IMR-90 (cell line): ENCODE measurements around the gene TECTA. TPM values are rescaled to one million over a fixed set of nuclear protein-coding genes. Genes with fewer than 3 reads are reported as not detected.

Experiments used
- ATAC-seq: fragments of 200-7000 bp; cut with Tn5 transposase; 2 replicates; pipeline ENCODE4 v1.9.1; 2020; ENCODE audit warnings: low read depth, mild to moderate bottlenecking, moderate library complexity
- BruUV-seq: library from RNA; stranded (reverse); fragments of 400-500 nt; replicated peaks from 2 replicates; lab custom pipeline; 2021; lab: Mats Ljungman, UMichigan
- CTCF ChIA-PET: fragments of 300-600 bp; formaldehyde crosslinking; extraction: SDS; loops from one replicate; lab custom pipeline; 2021; ENCODE audit warnings: antibody characterized with exemption; lab: Yijun Ruan, JAX
- POLR2A ChIA-PET: fragments of 300-600 bp; sonication (Branson Sonifier 250); formaldehyde crosslinking; loops from one replicate; lab custom pipeline; 2022; ENCODE audit warnings: antibody characterized with exemption; ENCODE audit not compliant: unreplicated experiment; lab: Charles Lee
- DNase-seq: peaks from one replicate; pipeline ENCODE4 v3.0.0; 2013
- H2AFZ ChIP-seq: replicated peaks from 2 replicates; pipeline ENCODE3; 2013; ENCODE audit warnings: low read length, mild to moderate bottlenecking; ENCODE audit not compliant: poor library complexity
- H2AK5ac ChIP-seq: 2 replicates; pipeline ENCODE4 v1.6.1; 2013; ENCODE audit warnings: low read depth, low read length, inconsistent platforms
- H2AK9ac ChIP-seq: replicated peaks from 2 replicates; pipeline ENCODE3; 2013; ENCODE audit warnings: mild to moderate bottlenecking, low read depth, low read length, moderate library complexity; ENCODE audit not compliant: poor library complexity
- H2BK120ac ChIP-seq: 2 replicates; pipeline ENCODE4 v1.6.1; 2013; ENCODE audit warnings: low read depth, low read length, inconsistent platforms
- H2BK15ac ChIP-seq: 3 replicates; pipeline ENCODE4 v1.6.1; 2013; ENCODE audit warnings: low read depth, low read length, inconsistent platforms
- H2BK20ac ChIP-seq: 2 replicates; pipeline ENCODE4 v1.6.1; 2013; ENCODE audit warnings: low read depth, mild to moderate bottlenecking, inconsistent platforms, low read length, moderate library complexity
- H2BK5ac ChIP-seq: 2 replicates; pipeline ENCODE4 v1.6.1; 2013; ENCODE audit warnings: mild to moderate bottlenecking, low read depth, low read length, inconsistent platforms; ENCODE audit not compliant: poor library complexity, severe bottlenecking
- H3K14ac ChIP-seq: replicated peaks from 2 replicates; pipeline ENCODE4 v1.6.1; 2013; ENCODE audit warnings: low read depth, low read length, inconsistent platforms
- H3K18ac ChIP-seq: 2 replicates; pipeline ENCODE4 v1.6.1; 2013; ENCODE audit warnings: low read depth, low read length, control low read depth
- H3K23ac ChIP-seq: 2 replicates; pipeline ENCODE4 v1.6.1; 2013; ENCODE audit warnings: low read depth, low read length, inconsistent platforms
- H3K27ac ChIP-seq: 2 replicates; pipeline ENCODE4 v1.5.1; 2013; ENCODE audit warnings: mild to moderate bottlenecking, control low read depth, low read length; ENCODE audit not compliant: insufficient read depth
- H3K27me3 ChIP-seq: 2 replicates; pipeline ENCODE4 v1.6.1; 2013; ENCODE audit warnings: low read length; ENCODE audit not compliant: control insufficient read depth, insufficient read depth
- H3K36me3 ChIP-seq: 2 replicates; pipeline ENCODE4 v1.6.1; 2013; ENCODE audit warnings: low read length, mixed read lengths; ENCODE audit not compliant: control insufficient read depth, insufficient read depth
- H3K4ac ChIP-seq: 2 replicates; pipeline ENCODE4 v1.6.1; 2013; ENCODE audit warnings: low read depth, low read length, inconsistent platforms
- H3K4me1 ChIP-seq: 2 replicates; pipeline ENCODE4 v1.6.1; 2013; ENCODE audit warnings: low read length, mixed read lengths; ENCODE audit not compliant: control insufficient read depth, insufficient read depth
- H3K4me2 ChIP-seq: 2 replicates; pipeline ENCODE4 v1.6.1; 2013; ENCODE audit warnings: low read depth, mild to moderate bottlenecking, control low read depth, low read length, moderate library complexity
- H3K4me3 ChIP-seq: 2 replicates; pipeline ENCODE4 v1.5.1; 2013; ENCODE audit warnings: low read depth, mild to moderate bottlenecking, control low read depth, low read length, moderate library complexity; ENCODE audit not compliant: insufficient read depth
- H3K56ac ChIP-seq: 2 replicates; pipeline ENCODE4 v1.6.1; 2013; ENCODE audit warnings: low read length, inconsistent platforms; ENCODE audit not compliant: insufficient read depth; ENCODE audit errors: extremely low read depth
- H3K79me1 ChIP-seq, 2 experiments: 2 replicates each; pipeline ENCODE4 v1.6.1; 2013; ENCODE audit warnings: low read length in 2 of 2, inconsistent platforms in 1 of 2, low read depth in 1 of 2
- H3K9ac ChIP-seq: 2 replicates; pipeline ENCODE4 v1.6.1; 2013; ENCODE audit warnings: low read depth, low read length, control low read depth
- H3K9me1 ChIP-seq: 2 replicates; pipeline ENCODE4 v1.6.1; 2013; ENCODE audit warnings: low read length, inconsistent platforms; ENCODE audit not compliant: insufficient read depth
- H3K9me3 ChIP-seq: 2 replicates; pipeline ENCODE4 v1.6.1; 2013; ENCODE audit warnings: low read length; ENCODE audit not compliant: control insufficient read depth, insufficient read depth
- H4K20me1 ChIP-seq: 2 replicates; pipeline ENCODE4 v1.6.1; 2013; ENCODE audit warnings: low read length, inconsistent platforms; ENCODE audit not compliant: insufficient read depth
- H4K5ac ChIP-seq: 2 replicates; pipeline ENCODE4 v1.6.1; 2013; ENCODE audit warnings: mild to moderate bottlenecking, low read depth, low read length, control low read depth
- H4K8ac ChIP-seq, 2 experiments: 2 replicates each; pipeline ENCODE4 v1.6.1; 2013; ENCODE audit warnings: low read depth in 2 of 2, low read length in 2 of 2, control low read depth in 1 of 2, inconsistent platforms in 1 of 2
- H4K91ac ChIP-seq: 2 replicates; pipeline ENCODE4 v1.6.1; 2013; ENCODE audit warnings: low read depth, low read length, inconsistent platforms; ENCODE audit not compliant: insufficient read depth
- CTCF ChIP-seq: conservative IDR thresholded peaks from 2 replicates; pipeline ENCODE4 v1.5.1; 2012; ENCODE audit warnings: mild to moderate bottlenecking, low read depth, low read length, improper control_type of control experiment
- ELK1 ChIP-seq: fragments of 150-350 bp; IDR thresholded peaks from 2 replicates; pipeline ENCODE4 v1.6.1; 2016; ENCODE audit warnings: low read depth, mild to moderate bottlenecking, low read length, moderate library complexity, borderline replicate concordance
- FOS ChIP-seq: fragments of 150-350 bp; IDR thresholded peaks from 2 replicates; pipeline ENCODE4 v1.6.1; 2016; ENCODE audit warnings: low read depth, low read length
- MAZ ChIP-seq: IDR thresholded peaks from 2 replicates; pipeline ENCODE4 v1.6.1; 2012; ENCODE audit warnings: low read depth, mild to moderate bottlenecking, low read length, improper control_type of control experiment, moderate library complexity, borderline replicate concordance
- MXI1 ChIP-seq: IDR thresholded peaks from 2 replicates; pipeline ENCODE4 v1.6.1; 2012; ENCODE audit warnings: low read depth, mild to moderate bottlenecking, low read length, moderate library complexity, borderline replicate concordance
- NFE2L2 ChIP-seq: fragments of 150-350 bp; IDR thresholded peaks from 2 replicates; pipeline ENCODE4 v1.6.1; 2016; ENCODE audit warnings: low read depth, mild to moderate bottlenecking, low read length
- POLR2A ChIP-seq: IDR thresholded peaks from 2 replicates; pipeline ENCODE4 v1.6.1; 2012; ENCODE audit warnings: mild to moderate bottlenecking, low read depth, low read length
- RCOR1 ChIP-seq: IDR thresholded peaks from 2 replicates; pipeline ENCODE4 v1.6.1; 2012; ENCODE audit warnings: mild to moderate bottlenecking, low read length, improper control_type of control experiment; ENCODE audit not compliant: insufficient replicate concordance
- WGBS, 2 experiments: methylation state at CpG; one replicate each; pipeline versions ENCODE4 v1.1.5 to v1.1.7; 2013; ENCODE audit warnings: missing lambda C conversion rate in 2 of 2; ENCODE audit not compliant: insufficient read length in 1 of 2; ENCODE audit errors: extremely low coverage in 2 of 2; 5-methylcytosine and 5-hydroxymethylcytosine counted together
- dilution Hi-C: fragments of 300-500 bp; cut with HindIII; formaldehyde crosslinking; loops from one replicate; pipeline ENCODE4 v1.14.3; 2018; ENCODE audit warnings: low sequenced_read_pairs; ENCODE audit not compliant: unreplicated experiment
- in situ Hi-C: fragments of 300-500 bp; cut with MboI; formaldehyde crosslinking; loops from 3 replicates; pipeline ENCODE4 v1.14.3; 2019; ENCODE audit warnings: low sequenced_read_pairs, inconsistent platforms, mixed read lengths
- intact Hi-C: fragments of 100-400 bp; cut with micrococcal nuclease; formaldehyde crosslinking; loops from 2 replicates; pipeline ENCODE4 v1.10.0; 2022
- polyA plus RNA-seq, 3 experiments: library from polyadenylated mRNA; depleted of rRNA; stranded (reverse); fragments of >200 nt; gene quantifications; 2 replicates each; pipeline ENCODE4 v1.2.3, GENCODE V29; 2012; ENCODE audit warnings: low replicate concordance in 1 of 3
- total RNA-seq: library from RNA; depleted of rRNA; stranded (reverse); fragments of >200 nt; gene quantifications from 2 replicates; pipeline ENCODE4 v1.2.3, GENCODE V29; 2012
- TF ChIP-seq, protein P1 (sequence below): fragments of 150-350 bp; IDR thresholded peaks from 2 replicates; pipeline ENCODE4 v1.6.1; 2017; ENCODE audit warnings: mild to moderate bottlenecking, antibody characterized with exemption, low read length, low read depth

TECTA gene
- total and polyA plus RNA-seq, 2 of the 4 experiments (the other 2 are of a cell fraction), result 0.17 to 0.18 TPM

DNA sequence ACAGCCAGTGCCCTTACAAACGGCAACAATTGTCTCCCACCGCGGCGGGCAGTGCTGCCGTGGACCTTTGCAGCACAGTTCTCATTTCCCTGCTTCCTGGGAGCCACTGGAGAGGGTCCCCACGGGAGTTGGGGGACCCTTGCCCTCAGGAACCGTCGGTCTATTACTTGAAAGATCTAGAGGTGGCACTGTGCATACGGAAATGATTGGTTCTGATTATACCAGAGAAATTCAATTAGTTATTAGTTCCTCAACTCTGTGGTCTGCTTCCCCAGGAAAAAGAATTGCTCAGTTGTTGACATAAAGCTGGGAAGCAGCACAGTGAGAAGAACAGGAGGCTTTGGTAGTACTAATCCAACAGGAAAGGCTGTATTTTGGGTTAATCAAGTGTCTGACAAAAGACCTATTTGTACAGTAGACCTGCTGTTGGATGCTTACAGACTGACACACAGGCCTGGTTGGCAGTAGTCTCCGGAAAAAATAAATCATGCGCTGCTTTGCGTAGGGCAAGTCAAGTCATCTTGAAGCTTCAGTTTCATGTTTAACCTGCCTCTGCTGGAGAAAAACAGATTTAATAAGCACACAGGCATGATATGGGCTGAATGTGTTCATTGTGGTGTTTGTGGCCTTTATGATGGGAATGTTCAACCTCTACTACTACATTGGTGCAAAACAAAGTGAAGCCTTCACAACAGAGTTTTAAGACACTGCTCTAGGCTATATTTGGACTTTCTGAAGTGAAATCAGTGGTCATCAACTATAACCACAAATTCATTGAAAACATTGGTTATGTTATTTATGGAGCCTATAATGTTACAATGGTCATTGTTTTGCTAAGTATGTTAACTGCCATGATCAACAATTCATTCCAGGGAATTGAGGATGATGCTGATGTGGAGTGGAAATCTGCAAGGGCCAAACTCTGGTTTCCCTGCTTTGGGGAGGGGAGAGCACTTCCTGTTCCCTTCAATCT is 136.9 kb downstream of the TECTA start:
- no peak overlapping the region for H2BK5ac ChIP-seq
- H3K27ac ChIP-seq, result no peak overlapping the region
- no peaks in the 10 kb centered on the region for H3K79me1 ChIP-seq
- CTCF ChIA-PET, result interaction anchor here (0.7 kb wide), 1 partner anchor 165 kb away, joined by 3 read pairs; no protein-coding TSS in a partner anchor
- dilution Hi-C loops (no loop called here), in situ Hi-C loops (no loop called here), intact Hi-C loops (no loop called here)
- no peak overlapping the region for H3K4me3 ChIP-seq
- no peak overlapping the region for H3K4me2 ChIP-seq
- H3K4me1 ChIP-seq, result peaks cover 2% of the 10 kb centered on the region; the same call in 1 of the 2 replicates
- H3K36me3 ChIP-seq, result no peaks in the 10 kb centered on the region
- H3K27me3 ChIP-seq, result peaks cover 5% of the 10 kb centered on the region; the same call in 1 of the 2 replicates
- no TSS peak for BruUV-seq
- no peaks in the 10 kb centered on the region; the same call in 1 of the 2 replicates for H3K9me1 ChIP-seq
- H2AFZ ChIP-seq, result no peak overlapping the region
- no peak overlapping the region for H3K14ac ChIP-seq
- no peak overlapping the region for H2BK20ac ChIP-seq
- DNase-seq, result peak; percentile 62
- H2AK9ac ChIP-seq, result no peak overlapping the region
- H3K23ac ChIP-seq, result no peak overlapping the region
- no peak overlapping the region for H3K18ac ChIP-seq
- no peaks in the 10 kb centered on the region for H4K20me1 ChIP-seq
- ATAC-seq, result no peak
- no peak overlapping the region for H3K56ac ChIP-seq
- H2BK120ac ChIP-seq, result peak overlapping the region; percentile 40; the same call in 1 of the 2 replicates
- POLR2A ChIA-PET, result no interaction called here
- no peak overlapping the region for H4K91ac ChIP-seq
- TF ChIP-seq FOS, result no peak
- TF ChIP-seq NFE2L2, result no peak
- no peak for TF ChIP-seq MXI1
- TF ChIP-seq MAZ, result no peak
- no peak for TF ChIP-seq CTCF
- TF ChIP-seq, protein P1, sequence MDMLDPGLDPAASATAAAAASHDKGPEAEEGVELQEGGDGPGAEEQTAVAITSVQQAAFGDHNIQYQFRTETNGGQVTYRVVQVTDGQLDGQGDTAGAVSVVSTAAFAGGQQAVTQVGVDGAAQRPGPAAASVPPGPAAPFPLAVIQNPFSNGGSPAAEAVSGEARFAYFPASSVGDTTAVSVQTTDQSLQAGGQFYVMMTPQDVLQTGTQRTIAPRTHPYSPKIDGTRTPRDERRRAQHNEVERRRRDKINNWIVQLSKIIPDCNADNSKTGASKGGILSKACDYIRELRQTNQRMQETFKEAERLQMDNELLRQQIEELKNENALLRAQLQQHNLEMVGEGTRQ, result no peak
- TF ChIP-seq ELK1, result no peak
- no peak for TF ChIP-seq RCOR1
- TF ChIP-seq POLR2A, result no peak
- no peak overlapping the region; a peak in 1 of 4 replicates for H4K8ac ChIP-seq
- no peak overlapping the region for H2BK15ac ChIP-seq
- H2AK5ac ChIP-seq, result no peak overlapping the region
- WGBS, 2 experiments, result no CpG with 5 or more reads among the region's 12 CpGs
- H4K5ac ChIP-seq, result no peak overlapping the region
- H3K9ac ChIP-seq, result no peak overlapping the region
- H3K4ac ChIP-seq, result no peak overlapping the region; the same call in 1 of the 2 replicates
- no peaks in the 10 kb centered on the region for H3K9me3 ChIP-seq
